Stimulated activated CD4-positive, alpha-beta T cell treated with anti-CD3 and anti-CD28 coated beads, Interleukin-12 subunit alpha, Interleukin-12 subunit beta, amount 100 ng/mL, for 4 hours (primary cell): ENCODE measurements around the gene DDX54.

Experiments used
- DNase-seq: peaks from one replicate; pipeline ENCODE4 v3.0.0-alpha.2; 2020

Gene DDX54

GRCh38 chr12:113186033-113186365 lies 721 bp upstream of the DDX54 start:
- no peak for DNase-seq

DNA sequence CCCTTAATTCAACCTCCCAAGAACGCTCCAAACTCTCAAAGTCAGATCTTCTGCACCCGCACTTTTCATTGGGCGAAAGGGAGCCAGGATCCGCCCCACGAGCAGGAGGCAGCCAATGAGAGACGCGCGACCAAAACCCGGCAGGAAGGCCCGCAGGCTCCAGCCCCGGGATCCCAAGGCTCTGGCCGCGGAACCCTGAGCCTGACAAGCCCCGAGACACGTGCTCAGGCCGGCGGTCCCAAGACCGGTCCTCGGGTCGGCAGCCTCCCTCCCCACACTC lies 438 bp downstream of the DDX54 start:
- peak; percentile 82 for DNase-seq

DNA sequence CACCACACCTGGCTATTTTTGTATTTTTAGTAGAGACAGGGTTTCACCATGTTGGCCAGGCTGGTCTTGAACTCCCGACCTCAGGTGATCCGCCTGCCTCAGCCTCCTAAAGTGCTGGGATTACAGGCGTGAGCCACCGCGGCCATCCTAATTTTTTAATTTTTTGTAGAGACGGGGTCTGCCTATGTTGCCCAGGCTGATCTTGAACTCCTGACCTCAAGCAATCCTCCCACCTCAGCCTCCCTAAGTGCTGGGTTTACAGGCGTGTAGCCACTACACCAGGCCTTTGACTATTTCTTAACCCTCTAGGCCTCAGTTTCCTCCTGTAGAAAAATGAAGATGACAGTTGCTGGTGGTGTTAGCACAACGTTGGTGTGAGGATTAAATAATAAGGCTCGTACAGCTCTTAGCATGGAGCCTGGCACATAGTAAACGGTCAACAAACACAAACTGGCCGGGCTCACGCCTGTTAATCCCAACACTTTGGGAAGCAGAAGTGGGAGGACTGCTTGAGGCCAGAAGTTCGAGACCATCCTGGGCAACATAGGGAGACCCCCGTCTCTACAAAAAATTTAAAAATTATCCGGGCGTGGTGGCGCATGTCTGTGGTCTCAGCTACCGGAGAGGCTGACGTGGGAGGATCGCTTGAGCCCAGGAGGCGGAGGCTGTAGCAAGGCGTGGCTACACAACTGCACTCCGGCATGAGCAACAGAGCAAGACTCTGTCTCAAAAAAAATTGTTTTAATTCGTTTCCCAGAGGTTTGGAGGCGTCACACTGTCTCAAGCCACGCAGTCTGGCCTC lies 979 bp downstream of the DDX54 start:
- no peak for DNase-seq

GRCh38 chr12:113183030-113183589 lies 2.2 kb downstream of the DDX54 start:
- no peak for DNase-seq

DNA sequence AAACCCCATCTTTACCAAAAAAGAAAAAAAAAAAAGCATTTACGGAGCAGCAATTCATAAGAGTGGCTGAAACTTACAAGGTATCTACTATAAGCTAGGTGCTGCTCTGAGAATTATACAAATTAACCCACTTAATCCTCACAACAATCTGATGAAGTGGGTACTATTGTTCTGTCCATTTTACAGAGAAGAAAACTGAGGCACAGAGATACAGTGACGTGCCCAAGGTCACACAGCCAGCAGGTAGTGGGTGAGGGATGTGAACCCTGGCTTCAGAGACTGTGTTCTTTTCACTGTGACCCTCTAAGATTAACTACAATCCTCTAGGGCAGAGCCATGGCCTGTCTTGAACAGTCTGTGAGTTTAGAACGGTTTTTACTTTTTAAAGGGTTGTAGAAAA lies 3.3 kb downstream of the DDX54 start:
- DNase-seq: no peak

DNA sequence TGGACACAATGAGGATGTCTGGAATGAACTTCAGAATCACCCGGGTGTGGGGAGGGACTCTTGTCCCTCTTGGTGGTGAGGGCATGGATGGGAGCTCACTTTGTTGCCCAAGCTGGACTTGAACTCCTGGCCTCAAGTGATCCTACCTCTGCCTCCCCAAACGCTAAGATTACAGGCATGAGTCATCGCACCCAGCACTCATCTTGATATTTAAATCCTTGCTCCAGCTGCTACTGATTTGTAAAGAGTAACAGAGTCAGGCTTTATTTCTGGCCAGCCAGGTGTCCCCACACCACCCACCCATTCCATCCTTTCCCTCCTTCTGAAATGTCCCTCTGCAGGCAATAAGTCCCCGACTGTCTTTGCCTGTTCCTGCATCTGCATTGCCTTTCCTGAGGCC lies 4.9 kb downstream of the DDX54 start:
- DNase-seq: no peak

- DNase-seq: no peak
Observed at GRCh38 chr12:113179023-113179422, 6.3 kb downstream of the DDX54 start.

DNA sequence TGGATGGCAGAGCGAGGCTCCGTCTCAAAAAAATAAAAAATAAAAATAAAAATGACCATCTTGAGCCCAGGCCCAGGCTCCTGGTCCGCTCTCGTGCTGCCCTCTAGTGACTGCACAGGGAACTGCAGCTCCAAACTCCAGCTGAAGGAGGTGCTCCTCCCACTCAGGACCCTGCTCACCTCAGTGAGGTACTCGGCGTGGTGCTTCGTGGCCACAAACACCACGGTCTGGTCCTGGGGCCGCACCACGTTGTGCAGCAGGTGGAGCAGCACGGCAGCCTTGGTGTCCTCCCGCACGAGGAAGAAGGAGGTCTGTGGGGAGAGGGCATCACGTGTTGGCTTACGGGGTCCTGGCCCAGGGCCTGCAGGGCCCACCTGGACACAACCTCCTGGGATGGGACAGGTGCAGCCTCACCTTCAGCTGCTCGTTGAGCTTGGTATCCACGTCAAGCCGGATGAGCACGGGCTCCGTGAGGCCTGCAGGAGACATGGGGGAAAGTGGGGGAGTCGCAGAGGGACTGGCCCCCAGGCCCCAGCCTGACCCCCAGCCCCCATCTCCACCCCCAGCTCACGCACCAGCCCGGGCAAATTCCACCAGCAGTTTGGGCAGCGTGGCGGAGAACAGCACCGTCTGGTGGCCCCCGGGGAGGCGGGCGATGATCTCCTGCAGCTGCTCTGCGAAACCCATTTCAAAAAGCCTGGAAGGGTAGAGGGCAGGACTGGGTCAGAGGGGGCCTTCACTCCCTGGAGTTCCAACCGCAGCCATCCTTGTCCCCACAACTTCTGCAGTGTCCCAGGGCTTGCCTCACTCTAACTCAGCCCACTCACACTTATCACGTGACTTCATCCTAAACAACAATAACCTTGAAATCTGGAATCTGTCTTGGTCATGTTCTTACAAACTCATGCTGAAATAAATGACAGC lies 10.6 kb downstream of the DDX54 start:
- peak; percentile 79 for DNase-seq

DNA sequence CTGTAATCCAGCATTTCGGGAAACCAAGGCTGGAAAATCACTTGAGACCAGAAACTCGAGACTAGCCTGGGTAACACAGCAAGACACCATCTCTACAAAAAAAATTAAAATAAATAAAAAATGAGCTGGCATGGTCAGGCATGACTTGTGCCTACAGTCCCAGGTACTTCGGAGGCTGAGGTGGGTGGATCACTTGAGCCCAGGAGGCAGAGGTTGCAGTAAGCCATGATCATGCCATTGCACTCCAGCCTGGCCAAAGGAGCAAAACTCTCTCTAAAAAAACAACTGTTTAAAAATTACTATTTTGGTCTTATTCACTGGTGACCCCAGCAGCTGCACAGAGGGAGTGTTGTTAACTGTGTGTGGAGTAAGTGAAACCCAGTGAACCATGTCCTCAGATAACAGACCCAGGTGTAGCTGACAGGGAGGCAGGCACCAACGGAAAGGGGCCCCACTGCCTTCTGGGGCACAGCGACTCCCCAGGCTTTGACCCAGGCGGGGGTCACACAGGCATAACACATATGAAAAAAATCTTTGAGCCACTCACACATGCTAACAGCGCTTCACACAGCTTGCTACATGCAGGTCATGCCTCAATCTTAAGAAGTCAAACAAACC lies 12.1 kb downstream of the DDX54 start:
- no peak for DNase-seq

DNA sequence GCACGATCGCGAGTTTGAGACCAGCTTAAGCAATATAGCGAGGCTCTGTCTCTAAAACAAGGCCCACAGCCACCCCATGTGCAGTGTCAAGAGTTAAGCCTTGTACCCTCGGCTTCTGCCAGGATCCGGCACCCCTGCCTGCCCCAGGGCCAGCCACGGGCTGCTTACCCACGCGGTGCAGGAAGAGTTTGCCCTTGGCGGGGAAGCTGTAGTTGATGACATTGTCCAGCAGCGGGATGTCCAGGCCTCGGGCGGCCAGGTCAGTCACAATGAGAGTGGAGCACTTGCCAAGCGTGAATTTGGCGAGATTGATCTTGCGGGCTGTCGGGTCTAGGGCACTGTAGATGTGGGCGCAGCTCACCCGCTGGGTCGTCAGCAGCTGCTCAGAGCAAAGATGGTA lies 13.1 kb downstream of the DDX54 start:
- DNase-seq: no peak

DNA sequence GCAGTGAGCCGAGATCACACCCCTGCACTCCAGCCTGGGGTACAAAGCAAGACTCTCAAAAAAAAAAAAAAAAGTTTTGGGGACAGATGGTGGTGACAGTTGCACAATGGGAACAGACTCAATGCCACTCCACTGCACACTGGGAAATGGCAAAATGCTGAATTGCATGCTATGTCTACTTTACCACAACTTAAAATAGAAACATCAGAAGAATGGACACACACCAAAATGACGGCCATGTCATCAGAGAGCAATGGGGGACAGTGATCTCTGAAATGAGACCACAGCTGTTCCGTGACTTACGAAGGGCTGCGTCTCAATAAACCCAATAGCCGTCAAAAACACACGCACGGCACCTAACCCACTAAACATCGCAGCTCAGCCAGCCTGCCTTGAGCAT lies 13.7 kb downstream of the DDX54 start:
- DNase-seq: no peak

- no peak for DNase-seq
Observed at GRCh38 chr12:113170926-113171325, 14.4 kb downstream of the DDX54 start.

- no peak for DNase-seq
Observed at GRCh38 chr12:113170457-113170856, 14.8 kb downstream of the DDX54 start.

GRCh38 chr12:113169697-113170096 lies 15.6 kb downstream of the DDX54 start:
- DNase-seq: no peak

DNA sequence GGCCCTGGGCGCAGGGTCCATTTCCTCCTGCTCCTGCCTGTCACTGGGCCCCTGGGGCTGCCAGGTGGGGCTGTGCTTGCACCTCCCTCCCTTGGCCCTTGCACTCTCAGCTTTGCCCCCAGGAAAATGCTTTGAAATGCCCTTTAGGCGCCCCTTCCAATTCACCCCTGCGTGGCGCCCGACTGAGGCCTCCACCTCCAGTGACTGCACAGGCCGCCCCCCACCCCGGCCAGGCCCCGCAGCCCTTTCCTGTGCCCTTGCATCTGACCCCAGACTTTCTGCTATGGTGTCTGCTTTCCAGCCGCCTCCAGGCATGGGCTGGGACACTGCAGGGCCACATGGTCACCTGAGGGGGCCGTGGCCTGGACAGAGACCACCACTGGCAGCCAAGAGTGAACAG lies 17.4 kb downstream of the DDX54 start:
- no peak for DNase-seq

DNA sequence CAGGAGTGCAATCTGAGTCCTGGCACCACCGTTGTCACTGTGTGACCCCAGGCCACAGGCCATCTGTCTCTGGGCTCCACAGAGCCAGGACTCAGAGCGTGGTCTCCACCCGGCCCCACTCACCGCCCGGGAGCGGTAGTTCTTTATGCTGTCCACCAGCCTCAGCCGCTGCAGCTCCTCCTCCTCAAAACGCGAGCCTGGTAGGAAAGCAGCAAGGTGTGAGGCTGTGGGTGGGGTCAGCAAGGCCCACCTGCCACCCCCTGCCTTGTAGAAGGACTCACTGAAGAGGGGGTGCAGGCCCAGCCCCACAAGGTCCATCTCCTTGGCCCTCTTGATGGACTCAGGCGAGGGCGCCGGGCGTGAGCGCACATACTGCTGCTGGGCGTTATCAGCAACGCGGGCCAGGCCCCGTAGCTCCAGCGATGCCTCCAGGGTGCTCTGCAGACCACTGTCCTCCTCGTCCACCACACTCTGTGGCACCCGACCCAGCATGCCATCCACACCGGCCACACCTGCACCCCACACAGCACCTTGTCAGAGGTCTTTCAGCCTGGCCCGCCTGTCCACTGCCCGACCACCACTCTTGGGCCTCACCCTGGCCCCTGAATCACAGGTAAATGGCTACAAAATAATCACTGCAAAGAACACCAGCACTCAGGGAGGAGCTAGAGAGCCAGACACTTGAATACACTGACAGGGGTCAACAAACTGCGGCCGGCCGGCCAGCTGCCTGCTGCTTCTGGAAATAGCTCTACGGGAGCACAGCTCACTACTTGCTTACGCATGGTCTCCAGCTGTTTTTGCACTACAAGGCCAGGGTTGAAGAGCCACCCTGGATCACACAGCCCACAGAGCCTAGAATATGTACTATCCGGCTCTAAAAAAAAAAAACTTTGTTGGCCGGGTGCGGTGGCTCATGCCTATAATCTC lies 19.5 kb downstream of the DDX54 start:
- DNase-seq: no peak

- no peak for DNase-seq
Observed at GRCh38 chr12:113164014-113164413, 21.3 kb downstream of the DDX54 start.

DNA sequence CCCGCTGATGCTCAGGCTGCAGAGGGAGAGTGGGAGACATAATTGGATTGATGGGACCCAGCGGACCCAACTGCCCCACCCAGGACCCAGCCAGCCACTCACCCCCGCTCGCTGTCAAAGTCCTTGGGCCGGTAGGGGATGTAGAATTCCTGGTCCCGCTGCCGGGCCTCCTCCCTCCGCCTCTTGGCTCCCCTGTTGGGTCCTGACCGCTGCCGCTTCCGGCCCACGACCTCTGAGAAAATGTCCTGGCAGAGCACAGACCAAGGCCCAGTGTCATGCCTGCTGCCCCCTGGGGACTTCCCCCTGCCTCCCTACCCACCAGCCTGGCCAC lies 22.3 kb downstream of the DDX54 start:
- no peak for DNase-seq

DNA sequence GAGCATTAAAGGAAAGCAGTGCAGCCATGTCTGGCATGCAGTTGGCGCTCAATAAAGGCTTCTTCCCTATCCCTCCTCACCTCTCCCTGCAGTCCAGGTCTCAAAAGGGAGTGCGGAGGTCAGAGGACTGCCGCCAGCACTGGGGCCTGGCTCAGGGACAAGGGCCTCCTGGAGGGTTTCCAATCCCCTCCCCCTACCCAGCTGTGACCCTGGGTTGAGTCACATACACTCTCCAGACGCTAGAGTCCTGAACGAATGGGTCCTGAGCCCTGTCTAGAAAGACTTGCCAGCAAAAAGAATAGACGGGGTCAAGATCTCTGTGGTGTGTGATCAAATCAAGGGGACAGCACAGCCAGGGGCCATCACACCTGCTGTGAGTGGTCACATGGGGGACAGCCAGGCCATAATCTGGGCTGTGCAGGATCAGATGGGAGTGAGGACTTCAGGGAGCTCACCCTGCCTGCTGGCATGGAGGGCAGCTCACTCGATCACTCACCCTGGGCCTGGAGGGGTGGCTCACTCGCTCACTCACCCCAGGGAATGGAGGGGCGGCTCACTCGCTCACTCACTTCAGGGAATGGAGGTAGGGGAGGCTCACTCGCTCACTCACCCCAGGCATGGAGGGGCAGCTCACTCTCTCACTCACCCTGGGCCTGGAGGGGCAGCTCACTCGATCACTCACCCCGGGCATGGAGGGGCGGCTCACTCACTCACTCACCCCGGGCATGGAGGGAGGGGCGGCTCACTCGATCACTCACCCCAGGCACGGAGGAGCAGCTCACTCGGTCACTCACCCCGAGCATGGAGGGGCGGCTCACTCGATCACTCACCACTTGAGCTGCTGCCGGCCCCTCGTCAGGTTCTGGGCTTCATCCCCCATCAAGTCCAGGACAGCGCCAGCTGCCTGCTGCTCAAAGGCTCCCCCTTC lies 22.9 kb downstream of the DDX54 start:
- no peak for DNase-seq

DNA sequence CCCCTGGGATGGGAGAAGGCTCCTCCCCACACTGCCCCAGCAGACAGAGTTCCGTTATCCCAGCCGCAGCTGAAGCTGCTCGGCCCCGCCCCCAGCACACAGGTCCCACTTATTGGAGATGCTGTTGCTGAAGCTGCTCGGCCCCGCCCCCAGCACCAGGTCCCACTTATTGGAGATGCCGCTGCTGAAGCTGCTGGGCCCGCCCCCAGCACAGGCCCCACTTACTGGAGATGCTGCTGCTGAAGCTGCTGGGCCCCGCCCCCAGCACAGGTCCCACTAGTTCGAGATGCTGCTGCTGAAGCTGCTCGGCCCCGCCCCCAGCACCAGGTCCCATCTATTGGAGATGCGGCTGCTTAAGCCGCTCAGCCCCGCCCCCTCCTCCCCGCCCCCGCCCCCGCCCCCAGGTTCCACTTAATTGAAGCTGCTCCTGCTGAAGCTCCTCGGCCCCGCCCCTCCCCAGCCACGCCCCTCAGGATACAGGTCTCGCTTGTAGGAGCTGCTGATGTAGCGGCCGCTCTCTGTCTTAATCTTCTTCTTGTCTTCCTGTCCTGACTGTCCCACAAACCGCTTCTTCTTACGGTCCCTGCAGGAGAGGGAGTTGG lies 23.8 kb downstream of the DDX54 start:
- no peak for DNase-seq

- DNase-seq: no peak
Observed at GRCh38 chr12:113159937-113160336, 25.3 kb downstream of the DDX54 start.
